Measurements from ENCODE around the gene DCUN1D4.

DNA sequence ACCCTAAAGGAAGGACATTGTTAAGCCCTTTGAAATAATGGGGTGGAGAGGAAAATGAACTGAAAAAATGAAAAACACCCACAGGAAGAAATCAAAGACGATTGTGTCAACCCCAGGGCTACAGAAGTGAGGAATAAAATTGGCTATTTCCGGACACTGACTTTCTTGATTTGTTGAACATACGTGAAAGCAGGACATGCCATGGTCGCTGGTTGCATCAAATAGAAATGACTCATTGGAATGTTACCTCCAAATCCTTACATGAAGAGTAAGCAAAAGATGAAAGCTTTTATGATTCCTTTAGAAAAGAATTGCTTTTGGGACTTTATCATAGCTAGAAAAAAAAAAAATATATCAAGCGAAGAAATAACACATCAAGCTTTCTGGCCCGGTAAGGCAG lies 75.3 kb downstream of the DCUN1D4 start:
- TF ChIP-seq, protein P1, sequence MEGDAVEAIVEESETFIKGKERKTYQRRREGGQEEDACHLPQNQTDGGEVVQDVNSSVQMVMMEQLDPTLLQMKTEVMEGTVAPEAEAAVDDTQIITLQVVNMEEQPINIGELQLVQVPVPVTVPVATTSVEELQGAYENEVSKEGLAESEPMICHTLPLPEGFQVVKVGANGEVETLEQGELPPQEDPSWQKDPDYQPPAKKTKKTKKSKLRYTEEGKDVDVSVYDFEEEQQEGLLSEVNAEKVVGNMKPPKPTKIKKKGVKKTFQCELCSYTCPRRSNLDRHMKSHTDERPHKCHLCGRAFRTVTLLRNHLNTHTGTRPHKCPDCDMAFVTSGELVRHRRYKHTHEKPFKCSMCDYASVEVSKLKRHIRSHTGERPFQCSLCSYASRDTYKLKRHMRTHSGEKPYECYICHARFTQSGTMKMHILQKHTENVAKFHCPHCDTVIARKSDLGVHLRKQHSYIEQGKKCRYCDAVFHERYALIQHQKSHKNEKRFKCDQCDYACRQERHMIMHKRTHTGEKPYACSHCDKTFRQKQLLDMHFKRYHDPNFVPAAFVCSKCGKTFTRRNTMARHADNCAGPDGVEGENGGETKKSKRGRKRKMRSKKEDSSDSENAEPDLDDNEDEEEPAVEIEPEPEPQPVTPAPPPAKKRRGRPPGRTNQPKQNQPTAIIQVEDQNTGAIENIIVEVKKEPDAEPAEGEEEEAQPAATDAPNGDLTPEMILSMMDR (IDR thresholded peaks at IDR 0.05; ENCODE audit: poor library complexity) = no peak
- TF ChIP-seq EZH2 (IDR thresholded peaks at IDR 0.05; ENCODE audit: borderline replicate concordance) = no peak

All from hepatocyte (in vitro differentiated cells).